Measurements from ENCODE around the gene CACNA2D1.
"Not testable (repeated sequence)": the region's sequence is repeated elsewhere in the genome, so short reads cannot be mapped to it uniquely, and the experiment has no call there.

CACNA2D1 gene

DNA sequence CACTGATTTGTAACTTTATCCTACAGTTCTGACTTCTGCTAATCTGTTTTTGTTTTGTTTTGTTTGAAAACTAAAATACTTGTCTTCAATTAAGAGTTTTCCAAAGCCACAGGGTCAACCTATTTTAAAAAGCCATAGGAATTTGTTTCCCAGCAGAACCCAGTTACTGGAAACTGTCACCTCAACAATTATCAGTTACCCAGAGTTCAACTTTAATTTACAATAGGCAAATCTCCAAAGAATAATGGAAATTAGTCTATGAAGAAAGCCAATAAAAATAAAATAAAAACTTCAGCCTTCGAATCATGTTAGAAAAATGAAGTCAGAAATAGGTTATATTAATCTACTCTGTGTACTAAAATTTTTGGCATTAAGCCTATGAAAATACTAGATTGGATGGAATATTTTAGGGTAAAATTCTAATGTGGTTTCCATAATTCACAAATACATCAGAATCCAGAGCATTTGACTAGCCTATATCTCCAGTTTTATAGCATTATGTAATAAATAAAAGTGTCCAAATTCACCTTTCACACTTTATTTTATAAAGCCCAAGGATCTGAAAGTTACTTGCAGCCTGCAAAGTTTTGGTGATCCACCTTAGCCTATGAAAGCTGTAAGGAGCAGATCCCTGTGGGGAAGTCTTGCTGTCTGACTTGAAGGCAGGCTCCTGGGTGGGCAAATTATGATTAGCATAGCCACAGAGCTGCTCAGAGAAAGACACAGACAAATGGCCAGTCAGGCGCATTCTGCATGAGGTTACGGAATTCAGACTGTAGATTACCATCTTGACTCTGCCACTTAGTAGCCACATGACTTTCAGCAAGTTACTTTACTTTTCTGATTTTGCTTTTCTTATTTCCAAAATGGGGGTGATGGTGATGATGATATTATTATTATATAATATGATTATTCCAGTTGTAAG is 423.8 kb downstream of the CACNA2D1 start:
- DNase-seq (ENCODE audit: low spot score in 2 of 2) (no peak), ATAC-seq (ENCODE audit: low read depth) (no peak)
- H3K9me3 Mint-ChIP-seq, result no peaks in the 10 kb centered on the region
- H3K27ac Mint-ChIP-seq, result no peak overlapping the region
- H3K36me3 Mint-ChIP-seq, result no peaks in the 10 kb centered on the region
- no peaks in the 10 kb centered on the region for H3K27me3 Mint-ChIP-seq
- H3K4me1 Mint-ChIP-seq, result no peaks in the 10 kb centered on the region
- no peak overlapping the region for H3K4me3 Mint-ChIP-seq

DNA sequence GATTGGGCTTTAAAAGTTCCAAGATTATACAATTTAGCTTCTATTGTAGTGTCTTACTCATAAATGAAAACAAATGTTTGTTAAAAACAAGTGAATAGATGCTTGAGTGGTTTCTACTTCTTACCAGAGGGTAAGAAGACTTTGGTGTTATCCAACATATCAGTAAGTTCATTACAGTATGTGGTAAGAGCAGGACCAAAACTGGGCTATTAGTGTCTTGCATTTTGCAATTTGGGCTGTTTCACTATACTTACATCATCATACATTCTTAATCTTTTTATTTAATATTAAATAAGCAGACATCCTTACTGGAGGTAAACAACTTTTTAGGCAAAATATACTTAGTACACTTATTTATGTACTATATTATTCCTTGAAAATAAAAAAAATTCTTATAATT is 425.4 kb downstream of the CACNA2D1 start:
- no peaks in the 10 kb centered on the region for H3K27me3 Mint-ChIP-seq
- H3K36me3 Mint-ChIP-seq, result no peaks in the 10 kb centered on the region
- no peaks in the 10 kb centered on the region for H3K4me1 Mint-ChIP-seq
- ATAC-seq (ENCODE audit: low read depth) (no peak), DNase-seq (ENCODE audit: low spot score in 2 of 2) (no peak)
- no peaks in the 10 kb centered on the region for H3K9me3 Mint-ChIP-seq
- H3K27ac Mint-ChIP-seq, result no peak overlapping the region
- no peak overlapping the region for H3K4me3 Mint-ChIP-seq

DNA sequence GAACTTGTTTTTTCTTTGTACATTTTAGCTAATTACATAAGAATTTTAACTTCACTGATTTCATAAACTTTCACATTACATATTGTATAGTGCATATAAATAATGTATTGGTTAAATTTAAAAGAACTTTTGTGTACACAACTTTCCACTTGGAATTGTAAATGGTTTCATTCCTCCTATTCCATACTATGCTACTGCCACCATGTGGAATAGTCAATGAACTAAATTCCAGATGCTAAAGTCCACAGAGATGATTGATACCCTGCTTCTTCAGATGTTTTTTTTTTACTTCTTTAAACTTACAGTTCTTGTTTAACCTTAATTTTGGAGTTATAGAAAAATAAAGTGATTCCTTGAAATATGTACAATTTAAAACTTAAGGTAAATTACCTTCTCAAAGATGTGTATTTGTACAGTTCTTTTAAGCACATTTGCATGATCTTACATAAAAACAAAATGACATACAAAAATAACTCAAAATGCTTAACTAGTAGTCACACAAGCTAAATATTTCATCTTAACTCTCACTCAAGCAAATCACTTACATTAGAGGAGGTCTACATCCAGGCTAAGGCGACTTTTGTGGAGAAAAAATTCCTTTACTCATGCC is 426.1 kb downstream of the CACNA2D1 start:
- DNase-seq (ENCODE audit: low spot score in 2 of 2), result no peak
- Mint-ChIP-seq H3K4me3 (no peak overlapping the region), H3K9me3 (no peaks in the 10 kb centered on the region), H3K4me1 (no peaks in the 10 kb centered on the region), H3K27me3 (no peaks in the 10 kb centered on the region), H3K36me3 (no peaks in the 10 kb centered on the region), H3K27ac (no peak overlapping the region)
- ATAC-seq (ENCODE audit: low read depth), result no peak

DNA sequence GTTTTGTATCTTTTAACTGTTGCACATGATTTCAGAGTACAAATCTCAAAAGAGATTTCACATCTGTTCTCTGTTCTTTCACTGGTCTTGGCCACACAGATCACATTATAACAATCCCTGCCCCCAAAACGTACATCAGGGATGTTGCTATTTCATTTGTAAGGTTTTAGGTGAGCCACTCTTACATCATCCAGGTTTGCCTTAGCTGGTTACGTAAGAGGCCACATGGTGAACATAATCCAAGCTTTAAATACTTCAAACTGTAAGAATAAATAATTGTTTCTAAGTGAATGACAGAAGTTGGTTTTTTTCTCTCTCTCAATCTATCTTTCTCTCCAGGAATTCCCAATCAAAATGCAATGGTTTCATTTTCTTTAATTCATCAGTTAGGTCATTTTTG is 427.8 kb downstream of the CACNA2D1 start:
- H3K4me3 Mint-ChIP-seq, result no peak overlapping the region
- no peaks in the 10 kb centered on the region for H3K9me3 Mint-ChIP-seq
- no peaks in the 10 kb centered on the region for H3K27me3 Mint-ChIP-seq
- no peaks in the 10 kb centered on the region for H3K36me3 Mint-ChIP-seq
- no peak for DNase-seq (ENCODE audit: low spot score in 2 of 2)
- ATAC-seq (ENCODE audit: low read depth), result no peak
- H3K4me1 Mint-ChIP-seq, result no peaks in the 10 kb centered on the region
- H3K27ac Mint-ChIP-seq, result no peak overlapping the region

DNA sequence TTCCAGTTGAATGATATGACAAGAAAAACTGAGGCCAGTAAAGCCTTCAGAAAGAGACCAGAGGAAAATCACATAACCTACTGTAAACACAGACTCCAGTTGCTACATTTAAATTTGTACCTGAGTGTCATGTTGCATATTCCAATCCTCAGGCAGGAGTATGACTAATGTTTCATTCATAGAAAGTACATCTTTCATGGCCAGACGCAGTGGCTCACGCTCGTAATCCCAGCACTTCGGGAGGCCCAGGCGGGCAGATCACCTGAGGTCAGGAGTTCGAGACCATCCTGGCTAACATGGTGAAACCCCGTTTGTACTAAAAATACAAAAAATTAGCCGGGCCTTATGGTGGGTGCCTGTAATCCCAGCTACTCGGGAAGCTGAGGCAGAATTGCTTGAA is 429.0 kb downstream of the CACNA2D1 start:
- H3K4me1 Mint-ChIP-seq; DNase-seq (ENCODE audit: low spot score in 2 of 2); H3K9me3 Mint-ChIP-seq; H3K27ac Mint-ChIP-seq; H3K36me3 Mint-ChIP-seq; ATAC-seq (ENCODE audit: low read depth); H3K4me3 Mint-ChIP-seq; H3K27me3 Mint-ChIP-seq: not testable (repeated sequence)

DNA sequence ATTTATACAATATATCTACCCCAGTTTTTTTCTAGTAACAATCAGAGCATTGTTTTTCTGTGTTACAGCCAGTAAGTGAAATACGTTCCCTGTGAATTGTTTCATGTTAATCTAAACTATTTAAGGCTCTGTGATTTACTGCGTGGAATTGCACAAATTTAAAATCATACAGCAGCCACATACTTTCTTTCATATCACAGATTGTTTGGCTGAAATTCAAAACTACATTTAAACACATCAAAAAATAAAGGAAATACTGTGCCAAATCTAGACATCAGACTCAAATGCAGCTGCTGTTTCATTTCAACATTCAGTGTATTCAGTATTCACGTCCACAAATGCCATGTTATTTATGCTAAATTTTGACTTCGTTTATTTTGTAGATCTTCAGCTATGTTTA is 431.1 kb downstream of the CACNA2D1 start:
- Mint-ChIP-seq H3K4me3 (no peak overlapping the region), H3K27me3 (no peaks in the 10 kb centered on the region), H3K27ac (no peak overlapping the region), H3K4me1 (no peaks in the 10 kb centered on the region), H3K36me3 (no peaks in the 10 kb centered on the region), H3K9me3 (peaks cover 3% of the 10 kb centered on the region)
- DNase-seq (ENCODE audit: low spot score in 2 of 2) (no peak), ATAC-seq (ENCODE audit: low read depth) (no peak)

DNA sequence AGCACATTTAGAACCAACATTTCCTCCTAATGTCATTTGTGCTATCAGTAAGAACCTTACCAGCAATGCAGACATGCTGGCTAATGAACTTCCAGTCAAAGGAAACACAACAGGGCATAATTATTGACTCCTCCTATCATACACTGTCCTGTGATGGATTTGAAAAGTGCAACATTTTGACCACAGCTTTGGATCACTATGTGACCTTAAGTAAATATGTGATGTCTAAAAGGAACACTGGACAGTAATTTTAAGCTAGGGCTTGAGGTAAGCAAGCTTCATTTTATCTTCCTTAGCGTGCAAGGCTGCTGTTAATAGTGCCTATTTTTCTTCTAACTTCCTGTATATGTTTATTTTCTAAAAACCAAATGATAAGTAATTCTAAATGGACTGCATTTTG is 433.2 kb downstream of the CACNA2D1 start:
- DNase-seq (ENCODE audit: low spot score in 2 of 2), result no peak
- H3K27me3 Mint-ChIP-seq, result no peaks in the 10 kb centered on the region
- H3K4me1 Mint-ChIP-seq, result no peaks in the 10 kb centered on the region
- no peaks in the 10 kb centered on the region for H3K36me3 Mint-ChIP-seq
- no peak for ATAC-seq (ENCODE audit: low read depth)
- no peak overlapping the region for H3K4me3 Mint-ChIP-seq
- no peak overlapping the region for H3K27ac Mint-ChIP-seq
- peaks cover 3% of the 10 kb centered on the region for H3K9me3 Mint-ChIP-seq

DNA sequence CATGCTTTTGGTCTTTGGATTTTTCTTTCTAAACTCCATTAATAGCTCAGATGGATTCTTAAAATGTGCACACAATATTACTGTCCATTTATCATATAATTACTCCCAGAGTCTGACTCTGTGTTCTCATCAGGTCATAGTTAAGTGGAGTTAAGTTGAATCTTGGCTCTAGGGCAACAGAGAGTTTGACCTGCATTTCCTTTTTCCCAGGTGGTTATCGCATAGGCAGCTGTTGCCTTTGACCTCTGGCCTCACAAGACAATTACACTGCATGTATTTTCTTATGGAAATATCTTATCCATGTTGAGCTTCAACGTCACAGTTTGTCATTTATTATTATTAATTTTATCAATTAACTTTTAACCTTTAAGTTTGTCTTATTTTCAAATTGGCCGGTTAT is 436.3 kb downstream of the CACNA2D1 start:
- no peak for DNase-seq (ENCODE audit: low spot score in 2 of 2)
- Mint-ChIP-seq H3K36me3 (no peaks in the 10 kb centered on the region), H3K9me3 (peaks cover 3% of the 10 kb centered on the region)

DNA sequence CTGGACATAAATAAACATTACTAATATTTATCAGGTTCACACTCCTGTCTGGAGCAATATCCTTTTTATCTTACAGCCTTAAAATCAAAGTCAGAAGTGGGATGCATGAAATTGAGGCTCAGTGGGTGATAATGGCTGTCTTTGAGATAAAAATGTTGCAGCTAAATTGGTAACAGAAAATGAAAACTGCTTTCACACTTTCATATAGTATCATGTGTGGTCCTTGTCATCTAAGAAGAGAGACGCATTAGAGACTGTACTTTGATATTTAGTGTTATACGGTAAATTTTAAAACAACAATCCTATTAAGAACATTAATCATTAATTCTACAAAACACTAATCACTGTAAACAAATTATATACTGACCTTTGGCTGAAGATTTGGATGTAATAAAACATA is 438.5 kb downstream of the CACNA2D1 start:
- Mint-ChIP-seq H3K4me1 (no peaks in the 10 kb centered on the region), H3K36me3 (no peaks in the 10 kb centered on the region), H3K9me3 (peaks cover 3% of the 10 kb centered on the region), H3K27me3 (no peaks in the 10 kb centered on the region), H3K27ac (no peak overlapping the region), H3K4me3 (no peak overlapping the region)
- DNase-seq (ENCODE audit: low spot score in 2 of 2) (no peak), ATAC-seq (ENCODE audit: low read depth) (no peak)

More for the DNA sequence above, 436.3 kb downstream of the CACNA2D1 start:
- Mint-ChIP-seq H3K4me1 (no peaks in the 10 kb centered on the region), H3K27ac (no peak overlapping the region), H3K27me3 (no peaks in the 10 kb centered on the region), H3K4me3 (no peak overlapping the region)
- no peak for ATAC-seq (ENCODE audit: low read depth)

DNA sequence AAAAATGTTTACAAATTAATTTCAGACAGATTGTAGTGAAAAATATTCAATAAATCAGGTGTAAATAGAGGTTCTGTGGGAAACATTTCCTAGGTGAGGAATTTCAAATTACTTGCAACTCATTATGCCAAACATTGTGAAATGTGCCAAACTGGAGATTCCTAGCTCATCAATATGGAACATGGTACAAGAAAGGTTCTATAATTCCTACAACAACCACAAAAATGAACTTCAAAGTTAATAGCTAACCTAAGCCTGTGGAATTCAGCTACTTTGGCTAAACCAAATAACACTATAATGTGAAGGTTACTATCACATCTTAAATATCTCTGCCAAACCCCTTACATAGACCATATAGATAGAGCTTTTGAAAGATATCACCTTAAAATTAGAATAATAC is 450.4 kb downstream of the CACNA2D1 start:
- DNase-seq (ENCODE audit: low spot score in 2 of 2) (no peak), ATAC-seq (ENCODE audit: low read depth) (no peak)
- H3K27me3 Mint-ChIP-seq, result no peaks in the 10 kb centered on the region
- H3K9me3 Mint-ChIP-seq, result peaks cover 1% of the 10 kb centered on the region
- no peaks in the 10 kb centered on the region for H3K4me1 Mint-ChIP-seq
- H3K36me3 Mint-ChIP-seq, result no peaks in the 10 kb centered on the region
- no peak overlapping the region for H3K4me3 Mint-ChIP-seq
- no peak overlapping the region for H3K27ac Mint-ChIP-seq

DNA sequence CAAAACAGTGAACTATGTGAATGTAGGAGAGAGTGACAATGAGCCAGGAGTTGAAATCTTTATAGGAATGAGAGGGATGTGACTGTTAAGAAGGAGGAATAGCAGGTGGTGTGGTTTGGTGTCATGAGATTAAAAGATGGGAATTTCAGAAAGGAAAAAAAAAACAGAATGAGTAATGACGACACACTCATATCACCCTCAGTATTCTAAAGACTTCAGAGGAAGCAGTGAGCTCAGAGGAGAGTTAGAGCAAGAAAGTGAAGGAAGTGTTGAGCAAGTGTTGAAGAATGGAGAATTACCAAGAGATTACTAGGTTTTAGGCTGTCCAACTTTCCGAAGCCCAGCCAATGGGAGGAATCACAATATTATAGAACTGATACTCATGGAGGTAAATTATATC is 453.2 kb downstream of the CACNA2D1 start:
- H3K36me3 Mint-ChIP-seq, result no peaks in the 10 kb centered on the region
- peaks cover 1% of the 10 kb centered on the region for H3K9me3 Mint-ChIP-seq
- no peaks in the 10 kb centered on the region for H3K27me3 Mint-ChIP-seq
- H3K27ac Mint-ChIP-seq, result no peak overlapping the region
- DNase-seq (ENCODE audit: low spot score in 2 of 2), result no peak
- ATAC-seq (ENCODE audit: low read depth), result no peak
- H3K4me3 Mint-ChIP-seq, result no peak overlapping the region
- no peaks in the 10 kb centered on the region for H3K4me1 Mint-ChIP-seq

DNA sequence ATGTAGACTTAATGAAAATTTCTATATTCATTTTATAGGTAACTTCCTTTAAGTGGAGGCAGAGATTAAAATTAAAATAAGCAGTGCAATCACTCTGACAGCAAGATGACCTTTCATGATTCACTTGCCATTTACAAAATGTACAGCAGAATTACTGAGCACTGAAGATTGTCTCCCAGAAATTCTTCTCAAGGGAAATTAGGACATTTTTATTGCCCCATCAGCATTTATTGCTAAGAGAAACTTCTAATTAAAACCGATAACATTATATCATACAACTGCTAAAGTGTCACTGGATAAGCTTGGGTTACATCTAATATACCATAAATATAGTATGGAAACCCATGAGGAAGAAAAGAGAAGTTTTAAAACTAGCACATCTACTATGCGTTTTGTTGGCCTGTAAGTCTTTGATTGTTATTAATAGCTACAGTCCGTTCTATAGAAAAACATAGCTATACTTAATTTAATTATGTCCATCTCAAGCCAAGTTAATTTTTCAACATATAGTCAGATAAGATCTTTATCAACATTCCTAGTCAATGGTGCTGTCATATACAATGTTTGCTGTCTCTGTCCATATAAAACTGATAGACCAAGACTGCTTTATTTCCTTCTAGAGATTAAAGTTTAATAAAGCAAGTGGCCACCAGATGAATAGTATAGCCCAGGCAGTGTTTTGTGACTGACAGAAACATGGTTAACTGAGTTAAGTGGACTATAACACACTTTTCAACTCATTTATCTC is 456.7 kb downstream of the CACNA2D1 start:
- no peak for DNase-seq (ENCODE audit: low spot score in 2 of 2)
- H3K4me3 Mint-ChIP-seq, result no peak overlapping the region

DNA sequence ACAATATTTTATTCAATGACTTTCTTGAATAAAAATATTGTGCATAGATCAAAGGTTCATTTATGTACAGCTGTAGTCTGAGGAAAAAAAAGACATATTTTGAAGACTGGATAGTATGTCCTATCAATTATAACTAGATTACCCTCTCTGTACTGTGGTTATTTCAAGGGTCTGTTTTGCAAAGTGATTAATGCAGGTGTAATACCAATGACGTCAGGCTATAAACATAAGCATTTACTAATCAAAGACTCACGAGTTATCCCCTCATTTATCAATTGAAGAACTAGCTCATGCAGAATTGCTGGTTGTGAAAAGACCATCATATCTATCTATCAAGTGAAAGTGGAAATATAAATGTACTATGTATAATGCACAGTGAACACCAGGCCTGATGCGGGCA is 460.2 kb downstream of the CACNA2D1 start:
- ATAC-seq (ENCODE audit: low read depth) (no peak), DNase-seq (ENCODE audit: low spot score in 2 of 2) (no peak)
- Mint-ChIP-seq H3K9me3 (peaks cover 4% of the 10 kb centered on the region), H3K4me3 (no peak overlapping the region), H3K27ac (no peak overlapping the region), H3K4me1 (no peaks in the 10 kb centered on the region), H3K36me3 (no peaks in the 10 kb centered on the region), H3K27me3 (no peaks in the 10 kb centered on the region)

More for the DNA sequence above, 456.7 kb downstream of the CACNA2D1 start:
- ATAC-seq (ENCODE audit: low read depth), result no peak
- H3K36me3 Mint-ChIP-seq, result no peaks in the 10 kb centered on the region
- no peak overlapping the region for H3K27ac Mint-ChIP-seq
- H3K4me1 Mint-ChIP-seq, result no peaks in the 10 kb centered on the region
- no peaks in the 10 kb centered on the region for H3K9me3 Mint-ChIP-seq
- H3K27me3 Mint-ChIP-seq, result no peaks in the 10 kb centered on the region

DNA sequence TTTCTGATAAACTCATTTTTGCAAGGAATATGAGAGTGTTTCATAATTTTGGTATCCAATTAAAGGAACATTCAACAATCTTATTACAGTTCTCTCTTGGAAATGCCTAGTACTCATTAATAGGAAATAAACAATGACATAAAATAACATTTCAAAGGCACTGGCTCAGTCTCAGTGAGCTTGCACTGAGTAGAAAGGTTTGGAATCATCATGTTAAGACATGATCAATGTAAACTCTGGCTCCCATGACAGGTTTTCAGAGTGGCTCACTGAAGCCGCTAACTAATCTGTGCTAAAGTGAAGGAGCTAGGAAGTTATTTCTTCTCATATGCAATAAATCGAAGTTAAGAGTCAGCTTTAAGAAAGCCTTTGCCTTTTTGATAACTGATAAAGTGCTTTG is 470.5 kb downstream of the CACNA2D1 start:
- Mint-ChIP-seq H3K36me3 (no peaks in the 10 kb centered on the region), H3K27me3 (no peaks in the 10 kb centered on the region), H3K9me3 (peaks cover 2% of the 10 kb centered on the region), H3K4me3 (no peak overlapping the region), H3K4me1 (no peaks in the 10 kb centered on the region), H3K27ac (no peak overlapping the region)
- ATAC-seq (ENCODE audit: low read depth), result no peak
- no peak for DNase-seq (ENCODE audit: low spot score in 2 of 2)
